Measurements from ENCODE around the gene ANKRD35.
"Not testable (repeated sequence)": the region's sequence is repeated elsewhere in the genome, so short reads cannot be mapped to it uniquely, and the experiment has no call there.

Gene ANKRD35, protein sequence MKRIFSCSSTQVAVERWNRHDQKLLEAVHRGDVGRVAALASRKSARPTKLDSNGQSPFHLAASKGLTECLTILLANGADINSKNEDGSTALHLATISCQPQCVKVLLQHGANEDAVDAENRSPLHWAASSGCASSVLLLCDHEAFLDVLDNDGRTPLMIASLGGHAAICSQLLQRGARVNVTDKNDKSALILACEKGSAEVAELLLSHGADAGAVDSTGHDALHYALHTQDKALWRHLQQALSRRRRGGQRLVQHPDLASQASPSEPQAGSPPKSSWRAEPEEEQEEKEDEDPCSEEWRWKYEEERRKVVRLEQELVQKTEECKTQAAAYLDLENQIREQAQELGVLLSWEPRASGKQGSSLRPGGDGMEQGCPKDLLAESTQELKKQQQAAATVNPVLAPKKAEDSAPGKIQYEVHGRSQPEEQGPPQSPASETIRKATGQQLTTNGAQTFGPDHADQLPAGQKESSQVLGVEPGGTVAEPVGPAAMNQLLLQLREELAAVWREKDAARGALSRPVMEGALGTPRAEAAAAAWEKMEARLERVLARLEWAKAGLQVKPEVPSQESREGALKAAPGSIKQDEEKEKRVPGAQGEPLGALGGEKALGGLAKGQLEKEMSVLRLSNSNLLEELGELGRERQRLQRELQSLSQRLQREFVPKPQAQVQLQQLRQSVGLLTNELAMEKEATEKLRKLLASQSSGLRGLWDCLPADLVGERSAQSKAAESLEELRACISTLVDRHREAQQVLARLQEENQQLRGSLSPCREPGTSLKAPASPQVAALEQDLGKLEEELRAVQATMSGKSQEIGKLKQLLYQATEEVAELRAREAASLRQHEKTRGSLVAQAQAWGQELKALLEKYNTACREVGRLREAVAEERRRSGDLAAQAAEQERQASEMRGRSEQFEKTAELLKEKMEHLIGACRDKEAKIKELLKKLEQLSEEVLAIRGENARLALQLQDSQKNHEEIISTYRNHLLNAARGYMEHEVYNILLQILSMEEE

DNA sequence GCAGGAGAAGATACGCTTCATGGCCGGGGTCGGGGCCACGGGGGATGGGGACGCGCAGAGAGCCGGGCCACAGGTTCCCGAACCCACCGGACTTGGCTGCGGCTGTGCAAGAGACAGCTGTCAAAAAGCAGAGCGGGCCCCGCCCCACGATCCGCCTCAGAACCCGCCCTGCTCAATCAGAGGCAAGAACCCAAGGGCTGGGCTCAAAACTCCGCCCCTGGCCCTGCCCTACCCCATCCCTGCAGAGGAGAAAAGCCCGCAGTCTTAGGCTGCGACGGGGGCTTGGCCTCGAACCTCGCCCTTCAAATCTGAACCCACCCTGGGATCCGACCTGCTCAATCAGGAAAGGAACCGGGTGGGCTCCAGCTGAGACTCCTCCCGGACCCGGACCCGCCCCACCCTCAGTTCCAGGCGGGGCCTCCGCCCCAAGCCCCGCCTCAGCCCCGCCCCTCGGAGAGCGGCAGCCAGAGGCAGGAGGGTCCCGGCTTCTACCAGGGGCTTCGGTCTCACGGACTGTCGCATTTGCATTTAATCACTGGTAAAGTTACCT lies at the start of gene ANKRD35:
TSS of gene ANKRD35 (minus strand) at position 129 of the 550 bp plus-strand sequence. CDS start at position 21, 108 bp downstream.
- peak; percentile 99 for ATAC-seq (replicated peaks; ENCODE audit: extremely low read depth, poor library complexity, severe bottlenecking)
- peak within 1 kb of the TSS; percentile 69 for H3K4me3 Mint-ChIP-seq
- peaks cover 31% of the 10 kb centered on the region for H3K27me3 Mint-ChIP-seq
- peaks cover 12% of the 10 kb centered on the region for H3K4me1 Mint-ChIP-seq
- peaks cover 4% of the 10 kb centered on the region for H3K36me3 Mint-ChIP-seq (ENCODE audit: insufficient read depth)
- H3K9me3 Mint-ChIP-seq = no peaks in the 10 kb centered on the region
- no peak within 1 kb of the TSS for H3K27ac Mint-ChIP-seq (ENCODE audit: low read depth)
- peak; percentile 79 to 80 for DNase-seq (ENCODE audit: low spot score in 2 of 2)

DNA sequence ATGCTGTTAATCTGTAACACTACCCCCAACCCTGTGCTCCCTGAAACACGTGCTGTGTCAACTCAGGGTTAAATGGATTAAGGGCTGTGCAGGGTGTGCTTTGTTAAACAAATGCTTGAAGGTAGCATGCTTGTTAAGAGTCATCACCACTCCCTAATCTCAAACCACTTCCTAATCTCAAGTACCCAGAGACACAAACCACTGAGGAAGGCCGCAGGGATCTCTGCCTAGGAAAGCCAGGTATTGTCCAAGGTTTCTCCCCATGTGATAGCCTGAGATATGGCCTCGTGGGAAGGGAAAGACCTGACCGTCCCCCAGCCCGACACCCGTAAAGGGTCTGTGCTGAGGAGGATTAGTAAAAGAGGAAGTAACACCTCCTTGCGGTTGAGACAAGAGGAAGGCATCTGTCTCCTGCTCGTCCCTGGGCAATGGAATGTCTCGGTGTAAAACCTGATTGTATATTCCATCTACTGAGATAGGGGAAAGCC lies 46.9 kb upstream of the ANKRD35 start:
- H3K36me3 Mint-ChIP-seq (ENCODE audit: insufficient read depth) = peaks cover 34% of the 10 kb centered on the region
- peak overlapping the region; percentile 91 for H3K27ac Mint-ChIP-seq (ENCODE audit: low read depth)
- H3K4me3 Mint-ChIP-seq = peak overlapping the region; percentile 63
- H3K4me1 Mint-ChIP-seq = peaks cover 36% of the 10 kb centered on the region
- H3K27me3 Mint-ChIP-seq, H3K9me3 Mint-ChIP-seq: not testable (repeated sequence)
- DNase-seq (ENCODE audit: low spot score in 2 of 2) (peak in 1 of 2 donors; percentile 32), ATAC-seq (replicated peaks; ENCODE audit: extremely low read depth, poor library complexity, severe bottlenecking) (peak; percentile 55)

DNA sequence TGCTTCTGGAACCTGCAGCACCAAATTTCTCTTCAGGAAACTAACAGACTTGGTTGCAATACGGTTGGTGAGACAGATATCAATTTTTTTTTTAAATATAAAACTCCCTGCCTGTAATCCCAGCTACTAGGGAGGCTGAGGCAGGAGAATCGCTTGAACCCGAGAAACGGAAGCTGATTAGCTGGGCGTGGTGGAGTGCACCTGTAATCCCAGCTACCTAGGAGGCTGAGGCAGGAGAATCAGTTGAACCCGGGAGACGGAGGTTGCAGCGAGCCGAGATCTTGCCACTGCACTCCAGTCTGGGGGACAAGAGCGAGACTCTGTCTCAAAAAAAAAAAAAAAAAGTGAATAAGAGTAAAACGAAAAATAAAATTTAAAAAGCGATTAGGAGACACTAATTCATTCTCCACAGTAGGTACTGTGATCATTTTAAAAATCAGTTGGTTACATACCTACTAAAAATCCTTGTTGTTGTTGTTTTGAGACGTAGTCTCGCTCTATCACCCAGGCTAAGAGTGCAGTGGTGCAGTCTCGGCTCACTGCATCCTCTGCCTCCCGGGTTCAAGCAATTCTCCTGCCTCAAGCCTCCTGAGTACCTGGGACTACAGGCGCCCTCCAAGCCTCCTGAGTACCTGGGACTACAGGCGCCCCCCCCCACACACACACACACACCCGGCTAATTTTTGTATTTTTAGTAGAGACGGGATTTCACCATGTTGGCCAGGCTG lies 42.4 kb upstream of the ANKRD35 start:
- Mint-ChIP-seq H3K4me3 (no peak overlapping the region), H3K27me3 (no peaks in the 10 kb centered on the region), H3K27ac (ENCODE audit: low read depth) (no peak overlapping the region), H3K36me3 (ENCODE audit: insufficient read depth) (peaks cover 26% of the 10 kb centered on the region), H3K9me3 (no peaks in the 10 kb centered on the region), H3K4me1 (peaks cover 26% of the 10 kb centered on the region)
- no peak for DNase-seq (ENCODE audit: low spot score in 2 of 2)
- no peak for ATAC-seq (replicated peaks; ENCODE audit: extremely low read depth, poor library complexity, severe bottlenecking)

DNA sequence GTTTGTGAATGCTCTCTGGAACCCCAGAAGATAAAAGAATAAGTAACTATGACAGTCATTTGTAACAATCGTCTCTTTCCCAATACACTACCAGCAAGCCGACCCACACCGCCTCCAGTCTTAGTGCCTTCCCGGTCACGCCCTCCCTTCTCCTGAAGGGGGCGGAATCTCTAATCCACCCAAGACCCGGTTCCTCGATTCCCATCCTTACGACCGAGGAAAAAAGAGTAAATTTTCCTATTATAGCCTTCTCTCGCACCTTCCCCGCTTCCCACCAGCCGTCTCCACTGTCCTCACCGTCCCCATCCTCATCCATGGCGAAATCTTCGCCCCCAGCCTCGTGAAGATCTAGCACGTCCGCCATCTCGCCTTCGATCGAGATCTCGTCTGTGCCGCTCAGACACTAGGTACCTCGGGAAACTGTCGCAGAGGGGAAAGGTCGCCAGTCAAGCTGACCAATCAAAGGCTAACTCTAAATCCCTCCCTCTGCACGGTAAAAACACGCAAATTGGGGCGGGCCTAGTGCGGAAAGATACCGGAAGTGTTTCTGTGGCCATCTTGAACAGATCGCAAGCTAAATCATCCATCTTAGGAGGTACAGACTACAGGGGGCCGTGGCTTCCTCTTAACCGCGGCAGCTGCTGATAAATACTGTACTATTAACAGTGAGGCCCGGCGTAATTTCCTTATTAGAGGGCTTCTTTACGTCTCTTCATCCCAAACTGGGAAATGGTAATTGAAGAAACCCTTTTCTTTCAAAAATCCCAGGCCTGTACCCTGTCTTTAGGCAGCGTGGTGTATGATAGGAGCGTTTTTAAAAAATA lies 41.6 kb upstream of the ANKRD35 start, which contains the start of gene RBM8A:
TSS of gene RBM8A (minus strand) at position 422 of the 824 bp plus-strand sequence. CDS start at position 364, 58 bp downstream.
- Mint-ChIP-seq H3K27ac (ENCODE audit: low read depth) (no peak within 1 kb of the TSS), H3K4me1 (peaks cover 18% of the 10 kb centered on the region), H3K9me3 (no peaks in the 10 kb centered on the region), H3K4me3 (no peak within 1 kb of the TSS), H3K27me3 (no peaks in the 10 kb centered on the region), H3K36me3 (ENCODE audit: insufficient read depth) (peaks cover 25% of the 10 kb centered on the region)
- peak; percentile 95 for ATAC-seq (replicated peaks; ENCODE audit: extremely low read depth, poor library complexity, severe bottlenecking)
- peak; percentile 84 to 96 for DNase-seq (ENCODE audit: low spot score in 2 of 2)

DNA sequence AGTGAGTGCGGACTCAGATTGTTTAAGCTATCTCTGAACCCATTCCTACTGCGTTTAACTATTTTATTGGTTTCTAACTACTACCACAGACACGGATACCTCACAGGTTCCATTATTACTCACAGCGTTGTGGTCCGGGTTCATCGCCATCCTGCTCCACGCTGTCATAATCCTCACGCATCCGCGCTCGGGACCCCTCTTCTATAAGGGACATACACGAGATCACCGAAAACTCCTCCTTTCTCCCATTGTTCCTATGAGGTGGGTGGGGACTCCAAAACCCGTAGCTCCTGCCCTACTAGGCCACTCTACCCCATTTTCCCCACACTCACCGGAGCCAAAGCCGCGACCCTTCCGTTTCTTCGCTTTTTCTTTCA lies 41.0 kb upstream of the ANKRD35 start:
- Mint-ChIP-seq H3K4me1 (peaks cover 15% of the 10 kb centered on the region), H3K9me3 (no peaks in the 10 kb centered on the region), H3K4me3 (no peak overlapping the region), H3K27me3 (no peaks in the 10 kb centered on the region), H3K36me3 (ENCODE audit: insufficient read depth) (peaks cover 25% of the 10 kb centered on the region), H3K27ac (ENCODE audit: low read depth) (no peak overlapping the region)
- peak; percentile 1 for ATAC-seq (replicated peaks; ENCODE audit: extremely low read depth, poor library complexity, severe bottlenecking)
- no peak for DNase-seq (ENCODE audit: low spot score in 2 of 2)

DNA sequence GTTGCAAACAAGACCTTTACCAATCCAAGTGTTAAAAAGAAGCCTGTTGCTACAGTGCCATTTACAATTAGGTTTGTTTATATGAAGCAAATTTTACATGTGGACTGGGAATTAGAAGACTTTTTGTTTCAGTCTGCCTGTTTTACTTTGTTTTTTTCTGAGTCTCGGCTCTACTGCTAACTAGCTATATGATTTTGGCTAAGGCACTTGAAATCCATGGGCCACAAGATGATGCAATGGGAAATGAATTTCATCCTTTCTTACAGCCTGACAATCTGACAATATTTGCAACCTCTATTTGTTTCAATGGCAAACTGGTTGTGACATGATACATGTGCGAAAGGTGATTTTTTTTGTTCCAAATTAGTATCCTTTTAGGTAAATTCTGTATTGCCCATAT lies 36.6 kb upstream of the ANKRD35 start:
- no peak overlapping the region for H3K27ac Mint-ChIP-seq (ENCODE audit: low read depth)
- no peak overlapping the region for H3K4me3 Mint-ChIP-seq
- H3K27me3 Mint-ChIP-seq = no peaks in the 10 kb centered on the region

DNA sequence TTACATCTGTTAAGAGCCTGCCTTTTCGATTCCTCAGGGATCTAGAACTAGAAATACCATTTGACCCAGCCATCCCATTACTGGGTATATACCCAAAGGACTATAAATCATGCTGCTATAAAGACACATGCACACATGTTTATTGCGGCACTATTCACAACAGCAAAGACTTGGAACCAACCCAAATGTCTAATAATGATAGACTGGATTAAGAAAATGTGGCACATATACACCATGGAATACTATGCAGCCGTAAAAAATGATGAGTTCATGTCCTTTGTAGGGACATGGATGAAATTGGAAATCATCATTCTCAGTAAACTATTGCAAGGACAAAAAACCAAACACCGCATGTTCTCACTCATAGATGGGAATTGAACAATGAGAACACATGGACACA lies 34.6 kb upstream of the ANKRD35 start:
- ATAC-seq (replicated peaks; ENCODE audit: extremely low read depth, poor library complexity, severe bottlenecking); H3K9me3 Mint-ChIP-seq: not testable (repeated sequence)

More for the DNA sequence above, 36.6 kb upstream of the ANKRD35 start:
- Mint-ChIP-seq H3K36me3 (ENCODE audit: insufficient read depth) (peaks cover 31% of the 10 kb centered on the region), H3K9me3 (no peaks in the 10 kb centered on the region), H3K4me1 (peaks cover 30% of the 10 kb centered on the region)
- no peak for DNase-seq (ENCODE audit: low spot score in 2 of 2)
- no peak for ATAC-seq (replicated peaks; ENCODE audit: extremely low read depth, poor library complexity, severe bottlenecking)

DNA sequence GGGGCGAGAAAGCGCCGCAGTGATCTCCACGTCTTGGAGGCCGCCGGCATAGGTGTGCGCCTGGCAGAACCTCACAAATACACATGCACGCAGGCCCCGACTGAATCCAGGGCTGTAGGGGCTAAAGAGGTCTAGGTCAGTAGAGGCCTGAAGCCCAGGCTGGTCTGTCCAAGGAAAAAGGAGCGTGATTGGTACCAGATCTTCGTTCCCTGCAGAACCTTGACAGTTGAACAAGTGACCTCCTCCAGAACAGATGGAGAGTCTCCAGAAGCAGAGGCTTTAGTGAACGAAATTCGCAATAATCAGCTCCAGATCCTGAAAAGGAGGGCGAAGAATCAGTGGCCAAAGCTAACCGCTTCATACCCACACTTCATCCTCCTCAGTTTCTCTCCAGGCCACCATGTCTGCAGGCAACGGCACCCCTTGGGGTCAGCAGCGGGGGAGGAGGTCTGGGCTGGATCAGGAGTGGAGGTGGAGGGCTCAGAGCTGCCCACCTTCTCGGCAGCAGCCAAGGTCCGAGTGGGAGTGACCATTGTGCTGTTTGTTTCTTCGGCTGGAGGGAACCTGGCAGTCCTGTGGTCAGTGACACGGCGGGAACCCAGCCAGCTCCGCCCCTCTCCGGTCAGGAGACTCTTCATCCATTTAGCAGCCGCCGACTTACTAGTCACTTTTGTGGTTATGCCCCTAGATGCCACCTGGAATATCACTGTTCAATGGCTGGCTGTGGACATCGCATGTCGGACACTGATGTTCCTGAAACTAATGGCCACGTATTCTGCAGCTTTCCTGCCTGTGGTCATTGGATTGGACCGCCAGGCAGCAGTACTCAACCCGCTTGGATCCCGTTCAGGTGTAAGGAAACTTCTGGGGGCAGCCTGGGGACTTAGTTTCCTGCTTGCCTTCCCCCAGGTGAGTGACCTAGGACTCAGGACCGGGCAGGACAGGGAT lies 33.6 kb upstream of the ANKRD35 start:
- DNase-seq (ENCODE audit: low spot score in 2 of 2) = no peak
- Mint-ChIP-seq H3K4me3 (peak overlapping the region; percentile 91), H3K9me3 (no peaks in the 10 kb centered on the region), H3K36me3 (ENCODE audit: insufficient read depth) (peaks cover 23% of the 10 kb centered on the region), H3K27ac (ENCODE audit: low read depth) (peak overlapping the region; percentile 94), H3K4me1 (peaks cover 50% of the 10 kb centered on the region), H3K27me3 (no peaks in the 10 kb centered on the region)
- peak; percentile 16 for ATAC-seq (replicated peaks; ENCODE audit: extremely low read depth, poor library complexity, severe bottlenecking)

More for the DNA sequence above, 34.6 kb upstream of the ANKRD35 start:
- Mint-ChIP-seq H3K4me3 (peak overlapping the region; percentile 91), H3K36me3 (ENCODE audit: insufficient read depth) (peaks cover 23% of the 10 kb centered on the region), H3K4me1 (peaks cover 45% of the 10 kb centered on the region), H3K27ac (ENCODE audit: low read depth) (peak overlapping the region; percentile 74)
- not testable (repeated sequence) for DNase-seq (ENCODE audit: low spot score in 2 of 2); H3K27me3 Mint-ChIP-seq

DNA sequence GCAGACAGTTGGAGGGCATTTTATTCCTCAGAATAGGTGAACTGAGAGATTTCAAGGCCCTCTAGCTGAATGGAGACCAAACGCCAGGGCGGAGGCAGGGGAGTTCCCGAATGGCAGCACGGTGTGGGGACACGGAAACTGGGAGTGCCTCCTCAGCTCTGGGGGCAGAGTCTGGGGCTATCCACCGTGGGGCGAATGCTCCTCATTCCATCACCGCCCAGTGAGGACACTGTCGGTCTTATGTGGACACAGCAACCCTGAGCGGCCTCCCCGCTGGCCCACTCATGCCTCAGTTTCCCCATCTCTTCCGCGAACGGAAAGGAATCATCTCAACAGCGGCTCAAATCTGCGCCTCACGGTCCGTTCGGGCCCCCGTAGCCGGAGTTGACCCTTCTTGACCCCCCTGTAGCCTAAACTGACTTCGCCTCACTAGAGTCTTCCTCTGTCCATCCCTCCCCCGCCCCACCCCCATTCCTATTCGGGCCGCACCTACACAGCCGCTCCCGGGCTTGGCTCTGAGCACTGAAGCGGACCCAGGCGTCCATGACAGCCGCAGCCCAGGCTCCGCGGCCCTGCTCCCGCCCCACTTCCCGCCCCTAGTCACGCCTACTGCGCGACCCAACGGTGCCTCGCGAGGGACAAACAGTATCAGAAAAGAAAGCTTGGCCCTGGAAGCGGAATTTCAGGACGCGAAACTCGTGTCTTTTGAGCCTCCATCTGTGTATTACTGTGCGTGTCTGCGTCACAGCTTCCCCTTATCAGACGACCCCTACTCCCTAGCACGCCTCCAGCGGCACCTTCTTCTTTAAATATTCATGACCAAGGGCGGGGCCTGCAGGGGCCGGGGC lies 32.7 kb upstream of the ANKRD35 start, which contains the start of gene PEX11B:
TSS of gene PEX11B (minus strand) at position 574 of the 848 bp plus-strand sequence. CDS start at position 545, 29 bp downstream.
- H3K9me3 Mint-ChIP-seq = no peaks in the 10 kb centered on the region
- H3K4me1 Mint-ChIP-seq = peaks cover 50% of the 10 kb centered on the region
- H3K27me3 Mint-ChIP-seq = no peaks in the 10 kb centered on the region
- peak within 1 kb of the TSS; percentile 91 for H3K4me3 Mint-ChIP-seq
- H3K27ac Mint-ChIP-seq (ENCODE audit: low read depth) = peak within 1 kb of the TSS; percentile 94
- ATAC-seq (replicated peaks; ENCODE audit: extremely low read depth, poor library complexity, severe bottlenecking) (peak; percentile 92), DNase-seq (ENCODE audit: low spot score in 2 of 2) (peak; percentile 81 to 86)
- peaks cover 28% of the 10 kb centered on the region for H3K36me3 Mint-ChIP-seq (ENCODE audit: insufficient read depth)

DNA sequence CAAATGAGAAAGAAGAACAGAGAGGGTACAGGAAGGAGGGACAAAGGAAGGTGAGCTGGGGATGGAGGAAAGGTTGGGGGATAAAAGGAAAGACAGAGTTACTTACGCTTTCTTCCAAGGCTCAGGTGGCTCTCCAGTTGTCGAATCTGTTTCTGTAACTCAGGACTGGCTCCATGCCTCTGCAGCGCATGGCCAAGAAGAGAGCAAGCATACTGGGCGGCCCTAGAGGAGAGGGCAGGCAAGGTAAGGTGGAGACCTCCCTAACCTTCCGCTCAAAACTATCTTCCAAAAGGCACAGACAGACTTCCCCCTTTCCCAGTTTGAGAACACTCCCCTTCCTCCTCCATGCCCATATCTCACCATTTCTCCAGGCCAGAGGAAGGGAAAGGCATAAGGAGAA lies 31.9 kb upstream of the ANKRD35 start:
- DNase-seq (ENCODE audit: low spot score in 2 of 2) = no peak
- peaks cover 28% of the 10 kb centered on the region for H3K36me3 Mint-ChIP-seq (ENCODE audit: insufficient read depth)
- no peaks in the 10 kb centered on the region for H3K9me3 Mint-ChIP-seq

More for the DNA sequence above, 31.9 kb upstream of the ANKRD35 start:
- Mint-ChIP-seq H3K27ac (ENCODE audit: low read depth) (peak overlapping the region; percentile 94), H3K4me3 (peak overlapping the region; percentile 91), H3K27me3 (no peaks in the 10 kb centered on the region), H3K4me1 (peaks cover 50% of the 10 kb centered on the region)
- ATAC-seq (replicated peaks; ENCODE audit: extremely low read depth, poor library complexity, severe bottlenecking) = no peak
